K562 (cell line): ENCODE measurements around the gene FAM32A. TPM values are rescaled to one million over a fixed set of nuclear protein-coding genes. Genes with fewer than 3 reads are reported as not detected.

Experiments used
- CBX3 ChIP-seq, 2 experiments: IDR thresholded peaks; 1 replicate in 1 of 2; 2 replicates in 1 of 2; pipeline ENCODE4 v1.6.1; 2012; ENCODE audit warnings: inconsistent platforms in 2 of 2, low read length in 2 of 2, borderline replicate concordance in 1 of 2, control low read depth in 1 of 2
- EZH2 ChIP-seq: IDR thresholded peaks from 2 replicates; pipeline ENCODE4 v1.6.1; 2012; ENCODE audit warnings: low read depth, mild to moderate bottlenecking, inconsistent platforms, low read length, borderline replicate concordance
- GATA2 ChIP-seq: sonication (generic); formaldehyde crosslinking; IDR thresholded peaks from 2 replicates; pipeline ENCODE4 v1.4.0; 2020; ENCODE audit warnings: mild to moderate bottlenecking, missing genetic modification reagents
- ILK ChIP-seq: fragments of 450-650 bp; IDR thresholded peaks from 2 replicates; pipeline ENCODE4 v1.6.1; 2016; ENCODE audit warnings: missing genetic modification characterization, low read depth, mild to moderate bottlenecking, missing compliant biosample characterization, moderate library complexity, borderline replicate concordance
- JUNB ChIP-seq: fragments of 450-650 bp; formaldehyde crosslinking; conservative IDR thresholded peaks from 2 replicates; pipeline ENCODE4 v1.4.0; 2020; ENCODE audit warnings: mild to moderate bottlenecking
- SAFB2 ChIP-seq: fragments of 200-400 bp; formaldehyde crosslinking; IDR thresholded peaks from 2 replicates; pipeline ENCODE4 v1.6.1; 2018; ENCODE audit warnings: borderline replicate concordance, low read length, low read depth, moderate library complexity; ENCODE audit not compliant: severe bottlenecking
- WHSC1 ChIP-seq: IDR thresholded peaks from one replicate; pipeline ENCODE4 v1.6.1; 2012; ENCODE audit warnings: low read length, control low read depth, inconsistent platforms
- ZNF436 ChIP-seq: fragments of 250-450, 450-650 bp; sonication (Bioruptor Pico); formaldehyde crosslinking; IDR thresholded peaks from 2 replicates; pipeline ENCODE4 v1.7.0; 2020; ENCODE audit warnings: mild to moderate bottlenecking
- polyA plus RNA-seq, 8 experiments: library from polyadenylated mRNA; depleted of rRNA in 4 of 8; stranded (reverse) in 5 of 8; unstranded in 3 of 8; fragments of >200 nt; fragmentation: Nextera tagmentation in 2 of 8; fragmentation: Illumina TruSeq in 1 of 8; extraction: Ambion mirVana in 2 of 8; extraction: Trizol in 1 of 8; gene quantifications; 2 replicates each; pipeline versions ENCODE4 v1.2.1 to v1.2.3, GENCODE V29; 2011 to 2014; ENCODE audit warnings: inconsistent platforms in 1 of 8, missing spikeins in 1 of 8
- total RNA-seq, 7 experiments: library from RNA; depleted of rRNA in 6 of 7; stranded (reverse); fragments of >200 nt in 6 of 7; fragmentation: Illumina TruSeq in 2 of 7; extraction: Trizol in 2 of 7; gene quantifications; 2 replicates each; pipeline versions ENCODE4 v1.2.1 to v1.2.3, GENCODE V29; 2011 to 2021; ENCODE audit warnings: low replicate concordance in 1 of 7
- TF ChIP-seq, protein P1 (sequence below): IDR thresholded peaks from 2 replicates; pipeline ENCODE4 v1.6.1; 2012; ENCODE audit warnings: low read depth, low read length, improper control_type of control experiment, borderline replicate concordance
- TF ChIP-seq, protein P2 (sequence below): fragments of 200-800 bp; sonication (Bioruptor generic); IDR thresholded peaks from 2 replicates; pipeline ENCODE4 v1.6.1; 2016; ENCODE audit warnings: missing genetic modification characterization, missing compliant biosample characterization
- TF ChIP-seq, protein P3 (sequence below), 2 experiments: fragments of 450-650 bp in 1 of 2; sonication (generic) in 1 of 2; formaldehyde crosslinking in 1 of 2; IDR thresholded peaks; 2 replicates each; pipeline versions ENCODE4 v1.7.1 to v1.9.0; 2016 to 2022; ENCODE audit warnings: inconsistent platforms in 1 of 2, mild to moderate bottlenecking in 1 of 2, missing genetic modification reagents in 1 of 2

FAM32A gene
- total and polyA plus RNA-seq, 9 of the 15 experiments (the other 6 are each of a cell fraction or from before 2014, with no cell fraction given) = 30.7 to 96.7 (median 73.7) TPM

DNA sequence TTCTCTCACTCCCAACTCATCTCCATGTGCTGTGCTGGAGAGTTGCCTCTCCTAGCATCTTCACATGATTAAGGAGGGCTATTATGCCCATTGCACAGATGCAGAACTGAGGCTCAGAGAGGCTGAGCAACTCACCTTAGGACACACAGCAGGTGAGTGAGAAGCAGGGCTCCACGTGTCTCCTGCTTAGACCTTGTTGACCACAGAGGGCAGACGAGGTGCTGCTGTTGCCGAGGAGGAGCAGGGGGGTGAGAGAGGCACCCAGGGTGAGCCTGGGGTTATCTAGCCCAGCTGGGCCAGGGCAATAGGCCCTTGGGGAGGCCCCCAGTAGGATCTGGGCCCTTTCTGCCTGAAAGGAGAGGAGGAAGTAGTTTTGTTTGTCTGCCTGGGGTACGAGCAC, 44.2 kb upstream of the FAM32A start (continued):
- TF ChIP-seq, protein P1, sequence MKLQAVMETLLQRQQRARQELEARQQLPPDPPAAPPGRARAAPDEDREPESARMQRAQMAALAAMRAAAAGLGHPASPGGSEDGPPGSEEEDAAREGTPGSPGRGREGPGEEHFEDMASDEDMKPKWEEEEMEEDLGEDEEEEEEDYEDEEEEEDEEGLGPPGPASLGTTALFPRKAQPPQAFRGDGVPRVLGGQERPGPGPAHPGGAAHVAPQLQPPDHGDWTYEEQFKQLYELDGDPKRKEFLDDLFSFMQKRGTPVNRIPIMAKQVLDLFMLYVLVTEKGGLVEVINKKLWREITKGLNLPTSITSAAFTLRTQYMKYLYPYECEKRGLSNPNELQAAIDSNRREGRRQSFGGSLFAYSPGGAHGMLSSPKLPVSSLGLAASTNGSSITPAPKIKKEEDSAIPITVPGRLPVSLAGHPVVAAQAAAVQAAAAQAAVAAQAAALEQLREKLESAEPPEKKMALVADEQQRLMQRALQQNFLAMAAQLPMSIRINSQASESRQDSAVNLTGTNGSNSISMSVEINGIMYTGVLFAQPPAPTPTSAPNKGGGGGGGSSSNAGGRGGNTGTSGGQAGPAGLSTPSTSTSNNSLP = no peak
- TF ChIP-seq, protein P2, sequence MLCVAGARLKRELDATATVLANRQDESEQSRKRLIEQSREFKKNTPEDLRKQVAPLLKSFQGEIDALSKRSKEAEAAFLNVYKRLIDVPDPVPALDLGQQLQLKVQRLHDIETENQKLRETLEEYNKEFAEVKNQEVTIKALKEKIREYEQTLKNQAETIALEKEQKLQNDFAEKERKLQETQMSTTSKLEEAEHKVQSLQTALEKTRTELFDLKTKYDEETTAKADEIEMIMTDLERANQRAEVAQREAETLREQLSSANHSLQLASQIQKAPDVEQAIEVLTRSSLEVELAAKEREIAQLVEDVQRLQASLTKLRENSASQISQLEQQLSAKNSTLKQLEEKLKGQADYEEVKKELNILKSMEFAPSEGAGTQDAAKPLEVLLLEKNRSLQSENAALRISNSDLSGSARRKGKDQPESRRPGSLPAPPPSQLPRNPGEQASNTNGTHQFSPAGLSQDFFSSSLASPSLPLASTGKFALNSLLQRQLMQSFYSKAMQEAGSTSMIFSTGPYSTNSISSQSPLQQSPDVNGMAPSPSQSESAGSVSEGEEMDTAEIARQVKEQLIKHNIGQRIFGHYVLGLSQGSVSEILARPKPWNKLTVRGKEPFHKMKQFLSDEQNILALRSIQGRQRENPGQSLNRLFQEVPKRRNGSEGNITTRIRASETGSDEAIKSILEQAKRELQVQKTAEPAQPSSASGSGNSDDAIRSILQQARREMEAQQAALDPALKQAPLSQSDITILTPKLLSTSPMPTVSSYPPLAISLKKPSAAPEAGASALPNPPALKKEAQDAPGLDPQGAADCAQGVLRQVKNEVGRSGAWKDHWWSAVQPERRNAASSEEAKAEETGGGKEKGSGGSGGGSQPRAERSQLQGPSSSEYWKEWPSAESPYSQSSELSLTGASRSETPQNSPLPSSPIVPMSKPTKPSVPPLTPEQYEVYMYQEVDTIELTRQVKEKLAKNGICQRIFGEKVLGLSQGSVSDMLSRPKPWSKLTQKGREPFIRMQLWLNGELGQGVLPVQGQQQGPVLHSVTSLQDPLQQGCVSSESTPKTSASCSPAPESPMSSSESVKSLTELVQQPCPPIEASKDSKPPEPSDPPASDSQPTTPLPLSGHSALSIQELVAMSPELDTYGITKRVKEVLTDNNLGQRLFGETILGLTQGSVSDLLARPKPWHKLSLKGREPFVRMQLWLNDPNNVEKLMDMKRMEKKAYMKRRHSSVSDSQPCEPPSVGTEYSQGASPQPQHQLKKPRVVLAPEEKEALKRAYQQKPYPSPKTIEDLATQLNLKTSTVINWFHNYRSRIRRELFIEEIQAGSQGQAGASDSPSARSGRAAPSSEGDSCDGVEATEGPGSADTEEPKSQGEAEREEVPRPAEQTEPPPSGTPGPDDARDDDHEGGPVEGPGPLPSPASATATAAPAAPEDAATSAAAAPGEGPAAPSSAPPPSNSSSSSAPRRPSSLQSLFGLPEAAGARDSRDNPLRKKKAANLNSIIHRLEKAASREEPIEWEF = no peak
- TF ChIP-seq, protein P3, sequence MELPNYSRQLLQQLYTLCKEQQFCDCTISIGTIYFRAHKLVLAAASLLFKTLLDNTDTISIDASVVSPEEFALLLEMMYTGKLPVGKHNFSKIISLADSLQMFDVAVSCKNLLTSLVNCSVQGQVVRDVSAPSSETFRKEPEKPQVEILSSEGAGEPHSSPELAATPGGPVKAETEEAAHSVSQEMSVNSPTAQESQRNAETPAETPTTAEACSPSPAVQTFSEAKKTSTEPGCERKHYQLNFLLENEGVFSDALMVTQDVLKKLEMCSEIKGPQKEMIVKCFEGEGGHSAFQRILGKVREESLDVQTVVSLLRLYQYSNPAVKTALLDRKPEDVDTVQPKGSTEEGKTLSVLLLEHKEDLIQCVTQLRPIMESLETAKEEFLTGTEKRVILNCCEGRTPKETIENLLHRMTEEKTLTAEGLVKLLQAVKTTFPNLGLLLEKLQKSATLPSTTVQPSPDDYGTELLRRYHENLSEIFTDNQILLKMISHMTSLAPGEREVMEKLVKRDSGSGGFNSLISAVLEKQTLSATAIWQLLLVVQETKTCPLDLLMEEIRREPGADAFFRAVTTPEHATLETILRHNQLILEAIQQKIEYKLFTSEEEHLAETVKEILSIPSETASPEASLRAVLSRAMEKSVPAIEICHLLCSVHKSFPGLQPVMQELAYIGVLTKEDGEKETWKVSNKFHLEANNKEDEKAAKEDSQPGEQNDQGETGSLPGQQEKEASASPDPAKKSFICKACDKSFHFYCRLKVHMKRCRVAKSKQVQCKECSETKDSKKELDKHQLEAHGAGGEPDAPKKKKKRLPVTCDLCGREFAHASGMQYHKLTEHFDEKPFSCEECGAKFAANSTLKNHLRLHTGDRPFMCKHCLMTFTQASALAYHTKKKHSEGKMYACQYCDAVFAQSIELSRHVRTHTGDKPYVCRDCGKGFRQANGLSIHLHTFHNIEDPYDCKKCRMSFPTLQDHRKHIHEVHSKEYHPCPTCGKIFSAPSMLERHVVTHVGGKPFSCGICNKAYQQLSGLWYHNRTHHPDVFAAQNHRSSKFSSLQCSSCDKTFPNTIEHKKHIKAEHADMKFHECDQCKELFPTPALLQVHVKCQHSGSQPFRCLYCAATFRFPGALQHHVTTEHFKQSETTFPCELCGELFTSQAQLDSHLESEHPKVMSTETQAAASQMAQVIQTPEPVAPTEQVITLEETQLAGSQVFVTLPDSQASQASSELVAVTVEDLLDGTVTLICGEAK (IDR thresholded peaks at IDR 0.05) = no peak
- TF ChIP-seq, protein P3 (CRISPR knock-in tag; IDR thresholded peaks at IDR 0.05) = no peak
- TF ChIP-seq SAFB2 = no peak
- no peak for TF ChIP-seq ILK (tag)
- TF ChIP-seq WHSC1 = no peak
- TF ChIP-seq GATA2 = no peak
- no peak for TF ChIP-seq ZNF436 (CRISPR knock-in tag)
- TF ChIP-seq EZH2 = no peak
- peak in 1 of 2 experiments; percentile 94; a peak in 2 of 3 replicates for TF ChIP-seq CBX3 (IDR thresholded peaks at IDR 0.05; ENCODE audit: borderline replicate concordance in 1 of 2, low read length in 2 of 2)
- TF ChIP-seq JUNB (CRISPR knock-in tag) = no peak
